ENCODE data around the gene SUMF1.

Gene SUMF1

DNA sequence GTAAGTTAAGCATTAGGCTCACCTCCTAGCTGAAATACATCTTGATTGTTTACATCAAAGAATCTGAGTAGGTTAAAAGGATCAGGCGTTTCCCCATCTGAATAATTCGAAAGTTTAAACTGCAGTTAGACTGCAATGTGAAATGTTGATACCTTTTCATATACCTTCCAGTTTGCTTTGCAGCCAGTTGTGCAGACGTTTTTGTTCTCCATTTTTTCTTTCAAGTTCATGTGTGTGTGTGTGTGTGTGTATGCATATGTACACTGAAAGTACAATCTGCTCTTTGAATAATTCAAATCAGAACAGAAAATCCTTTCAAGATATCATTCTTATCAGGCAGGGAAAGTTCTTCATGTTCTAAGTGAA, 29.0 kb upstream of the SUMF1 start:
- DNase-seq (ENCODE audit: insufficient read length) (no peak), FAIRE-seq (peak; percentile 70)
- TF ChIP-seq POLR2A (IDR thresholded peaks at IDR 0.05; ENCODE audit: low read depth, low read length) (no peak), TAF1 (IDR thresholded peaks at IDR 0.05; ENCODE audit: borderline replicate concordance, low read depth, low read length) (no peak), POLR2AphosphoS5 (IDR thresholded peaks at IDR 0.05; ENCODE audit: low read depth, low read length) (no peak)

- FAIRE-seq (no peak), DNase-seq (ENCODE audit: insufficient read length) (no peak)
- no peak for TF ChIP-seq POLR2A (IDR thresholded peaks at IDR 0.05; ENCODE audit: low read depth, low read length)
- TF ChIP-seq POLR2AphosphoS5 (IDR thresholded peaks at IDR 0.05; ENCODE audit: low read depth, low read length), result no peak
- TF ChIP-seq TAF1 (IDR thresholded peaks at IDR 0.05; ENCODE audit: borderline replicate concordance, low read depth, low read length), result no peak
Measured at GRCh38 chr3:4495294-4496086, 28.4 kb upstream of the SUMF1 start.

DNA sequence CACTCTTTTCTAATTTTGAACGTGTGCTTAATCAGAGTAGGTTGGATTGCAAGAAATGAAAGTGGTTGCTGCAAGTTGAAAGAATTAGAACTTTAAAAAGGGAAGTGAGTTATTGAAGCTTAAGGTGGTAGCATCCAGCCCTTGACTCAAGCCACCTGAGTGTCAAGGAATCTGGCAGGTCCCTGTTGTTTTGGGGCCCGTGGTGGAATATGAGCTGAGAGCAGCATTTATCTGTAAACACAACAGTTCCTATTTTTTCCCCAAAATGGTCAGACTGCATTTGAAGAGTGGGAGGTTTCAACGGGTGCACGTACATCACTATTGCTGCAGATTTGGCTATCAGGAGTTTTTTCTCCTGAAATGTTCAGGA, 27.8 kb upstream of the SUMF1 start:
- no peak for DNase-seq (ENCODE audit: insufficient read length)
- peak; percentile 72 for FAIRE-seq
- TF ChIP-seq TAF1 (IDR thresholded peaks at IDR 0.05; ENCODE audit: borderline replicate concordance, low read depth, low read length), result no peak
- no peak for TF ChIP-seq POLR2A (IDR thresholded peaks at IDR 0.05; ENCODE audit: low read depth, low read length)
- TF ChIP-seq POLR2AphosphoS5 (IDR thresholded peaks at IDR 0.05; ENCODE audit: low read depth, low read length), result no peak

- DNase-seq (ENCODE audit: insufficient read length) (no peak), FAIRE-seq (peak; percentile 60)
- no peak for TF ChIP-seq POLR2AphosphoS5 (IDR thresholded peaks at IDR 0.05; ENCODE audit: low read depth, low read length)
- no peak for TF ChIP-seq TAF1 (IDR thresholded peaks at IDR 0.05; ENCODE audit: borderline replicate concordance, low read depth, low read length)
- no peak for TF ChIP-seq POLR2A (IDR thresholded peaks at IDR 0.05; ENCODE audit: low read depth, low read length)
Measured at GRCh38 chr3:4493941-4494894, 27.1 kb upstream of the SUMF1 start.

- TF ChIP-seq TAF1 (IDR thresholded peaks at IDR 0.05; ENCODE audit: borderline replicate concordance, low read depth, low read length), result peak; percentile 99
- peak; percentile 99 for TF ChIP-seq POLR2AphosphoS5 (IDR thresholded peaks at IDR 0.05; ENCODE audit: low read depth, low read length)
- peak; percentile 100 for TF ChIP-seq POLR2A (IDR thresholded peaks at IDR 0.05; ENCODE audit: low read depth, low read length)
- DNase-seq (ENCODE audit: insufficient read length), result peak; percentile 87
- peak; percentile 99 for FAIRE-seq
Measured at GRCh38 chr3:4493014-4493940, 26.2 kb upstream of the SUMF1 start, which contains the start of gene ITPR1. ITPR1 (plus strand) TSS chr3:4493348; CDS start chr3:4516492, 23,144 bp downstream.

DNA sequence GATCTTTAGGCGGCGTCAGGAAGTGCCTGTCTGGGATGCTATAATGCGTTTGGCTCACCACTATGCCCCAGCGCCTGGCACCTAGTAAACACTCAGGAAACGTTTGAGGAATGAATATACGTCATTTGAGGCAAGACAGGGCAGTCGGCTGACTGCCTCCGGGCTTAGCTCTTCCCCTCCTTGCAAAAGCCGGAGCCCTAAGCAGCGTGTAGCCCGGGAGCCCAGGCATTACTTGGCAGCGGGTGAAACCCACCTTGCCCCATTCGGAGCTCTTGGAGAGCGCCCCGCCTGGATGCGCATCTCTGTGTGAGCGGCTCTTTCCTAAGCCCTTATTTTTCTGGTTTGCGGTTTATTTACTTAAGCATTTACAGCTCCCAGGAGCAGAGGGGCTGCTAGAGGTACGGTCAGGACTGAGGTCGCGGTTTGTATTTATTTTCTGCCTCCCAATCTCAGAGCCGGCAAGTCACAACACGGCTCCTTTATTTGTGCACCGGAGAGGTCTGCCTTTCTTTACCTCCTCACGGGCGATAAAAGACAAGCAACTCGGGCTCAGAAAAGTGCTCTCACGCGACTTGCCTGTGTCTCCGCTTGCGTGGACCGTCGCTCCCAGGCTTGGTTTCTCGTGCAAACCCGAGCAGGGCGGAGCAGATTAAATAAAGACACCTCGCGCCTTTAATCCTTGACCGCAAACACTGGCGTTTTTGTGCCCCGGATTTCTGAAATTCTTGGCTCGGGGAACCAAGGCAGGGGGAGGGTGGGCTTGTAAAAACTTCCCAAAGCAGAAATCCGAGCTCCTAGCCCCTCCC, 25.3 kb upstream of the SUMF1 start:
- FAIRE-seq (no peak), DNase-seq (ENCODE audit: insufficient read length) (no peak)
- TF ChIP-seq POLR2A (IDR thresholded peaks at IDR 0.05; ENCODE audit: low read depth, low read length) (no peak), TAF1 (IDR thresholded peaks at IDR 0.05; ENCODE audit: borderline replicate concordance, low read depth, low read length) (no peak), POLR2AphosphoS5 (IDR thresholded peaks at IDR 0.05; ENCODE audit: low read depth, low read length) (no peak)

- TF ChIP-seq POLR2A (IDR thresholded peaks at IDR 0.05; ENCODE audit: low read depth, low read length) (no peak), TAF1 (IDR thresholded peaks at IDR 0.05; ENCODE audit: borderline replicate concordance, low read depth, low read length) (no peak), POLR2AphosphoS5 (IDR thresholded peaks at IDR 0.05; ENCODE audit: low read depth, low read length) (no peak)
- FAIRE-seq (no peak), DNase-seq (ENCODE audit: insufficient read length) (no peak)
Measured at GRCh38 chr3:4491855-4492207, 24.8 kb upstream of the SUMF1 start.

- DNase-seq (ENCODE audit: insufficient read length) (no peak), FAIRE-seq (no peak)
- TF ChIP-seq POLR2AphosphoS5 (IDR thresholded peaks at IDR 0.05; ENCODE audit: low read depth, low read length) (no peak), TAF1 (IDR thresholded peaks at IDR 0.05; ENCODE audit: borderline replicate concordance, low read depth, low read length) (no peak), POLR2A (IDR thresholded peaks at IDR 0.05; ENCODE audit: low read depth, low read length) (no peak)
Measured at GRCh38 chr3:4478261-4478660, 11.2 kb upstream of the SUMF1 start.

- DNase-seq (ENCODE audit: insufficient read length) (no peak), FAIRE-seq (no peak)
- TF ChIP-seq POLR2A (IDR thresholded peaks at IDR 0.05; ENCODE audit: low read depth, low read length) (no peak), TAF1 (IDR thresholded peaks at IDR 0.05; ENCODE audit: borderline replicate concordance, low read depth, low read length) (no peak), POLR2AphosphoS5 (IDR thresholded peaks at IDR 0.05; ENCODE audit: low read depth, low read length) (no peak)
Measured at GRCh38 chr3:4476496-4476895, 9.4 kb upstream of the SUMF1 start.

DNA sequence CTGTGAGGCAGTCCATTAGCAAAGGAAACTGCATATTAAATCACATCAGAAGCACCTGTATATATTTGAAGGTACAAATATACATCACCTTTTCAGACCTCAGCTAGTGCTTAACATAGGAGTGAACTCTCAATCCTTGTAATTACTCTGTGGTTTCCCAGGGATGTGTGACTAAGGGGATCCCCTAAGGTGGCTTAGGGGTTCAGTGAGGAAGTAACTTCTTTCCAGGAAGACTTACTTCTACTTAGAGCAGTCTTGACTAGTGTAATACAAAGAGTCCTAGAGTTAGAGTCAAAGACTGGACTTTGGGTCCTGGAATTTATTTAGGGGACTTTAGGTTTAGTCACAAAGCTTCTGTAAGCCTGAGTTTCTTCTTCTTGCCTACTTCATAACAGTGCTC, 8.7 kb upstream of the SUMF1 start:
- FAIRE-seq (no peak), DNase-seq (ENCODE audit: insufficient read length) (no peak)
- TF ChIP-seq POLR2A (IDR thresholded peaks at IDR 0.05; ENCODE audit: low read depth, low read length) (no peak), POLR2AphosphoS5 (IDR thresholded peaks at IDR 0.05; ENCODE audit: low read depth, low read length) (no peak), TAF1 (IDR thresholded peaks at IDR 0.05; ENCODE audit: borderline replicate concordance, low read depth, low read length) (no peak)
